Muscle layer of duodenum (tissue), 2 donors: Measurements from ENCODE around the gene GTPBP6.
"Not testable (repeated sequence)": the region's sequence is repeated elsewhere in the genome, so short reads cannot be mapped to it uniquely, and the experiment has no call there.

Source experiments
- H3K27ac ChIP-seq: one replicate; pipeline ENCODE4 v1.7.0; 2013; ENCODE audit warnings: mild to moderate bottlenecking, low read length
- H3K27me3 ChIP-seq: one replicate; pipeline ENCODE4 v1.7.0; 2013; ENCODE audit warnings: low read depth, mild to moderate bottlenecking, control low read depth, low read length
- H3K36me3 ChIP-seq, 2 donors: one replicate each; pipeline ENCODE4 v1.7.0; 2013; ENCODE audit warnings: low read length in 2 of 2, control low read depth in 1 of 2, mild to moderate bottlenecking in 1 of 2; ENCODE audit not compliant: insufficient read depth in 2 of 2, control insufficient read depth in 1 of 2
- H3K4me1 ChIP-seq, 2 donors: one replicate each; pipeline ENCODE4 v1.7.0; 2013; ENCODE audit warnings: low read length in 2 of 2, mild to moderate bottlenecking in 2 of 2, control low read depth in 1 of 2, moderate library complexity in 1 of 2; ENCODE audit not compliant: insufficient read depth in 2 of 2, control insufficient read depth in 1 of 2
- H3K4me3 ChIP-seq, 2 donors: one replicate each; pipeline ENCODE4 v1.7.0; 2013; ENCODE audit warnings: low read length in 2 of 2, low read depth in 1 of 2, mild to moderate bottlenecking in 1 of 2
- H3K9me3 ChIP-seq, 2 donors: one replicate each; pipeline ENCODE4 v1.7.0; 2013; ENCODE audit warnings: low read length in 2 of 2, control low read depth in 1 of 2, mild to moderate bottlenecking in 1 of 2; ENCODE audit not compliant: control insufficient read depth in 1 of 2
- donor health status: healthy.

Gene GTPBP6

GRCh38 chrX:332916-333610 is 14.5 kb upstream of the GTPBP6 start:
- no peak overlapping the region for H3K4me3 ChIP-seq
- H3K27ac ChIP-seq: no peak overlapping the region
- H3K4me1 ChIP-seq: peaks cover 0 to 12% of the 10 kb centered on the region in 2 donors
- peaks cover 0 to 33% of the 10 kb centered on the region in 2 donors for H3K36me3 ChIP-seq
- peaks cover 0 to 4% of the 10 kb centered on the region in 2 donors for H3K9me3 ChIP-seq
- H3K27me3 ChIP-seq: peaks cover 9% of the 10 kb centered on the region

DNA sequence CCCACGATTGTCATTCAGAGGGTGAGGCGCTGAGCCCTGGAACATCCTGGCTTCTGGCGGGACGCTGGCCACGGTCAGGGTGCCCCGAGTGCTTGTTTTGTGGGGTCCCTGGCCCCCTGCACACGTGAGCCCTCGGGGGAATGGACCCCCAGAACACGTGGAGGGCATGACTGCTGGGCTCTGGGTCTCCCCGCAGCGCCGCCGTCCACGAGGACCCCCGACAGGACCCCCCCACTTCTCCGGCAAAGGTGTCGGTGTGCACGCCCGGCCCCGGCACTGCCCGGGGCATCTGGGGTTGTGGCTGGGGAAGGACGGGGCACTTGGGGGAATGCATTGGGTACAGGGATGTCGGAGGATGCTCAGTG is 13.9 kb upstream of the GTPBP6 start:
- H3K27me3 ChIP-seq: peaks cover 9% of the 10 kb centered on the region
- no peak overlapping the region for H3K4me3 ChIP-seq
- peaks cover 0 to 4% of the 10 kb centered on the region in 2 donors for H3K9me3 ChIP-seq
- peaks cover 0 to 12% of the 10 kb centered on the region in 2 donors for H3K4me1 ChIP-seq
- no peak overlapping the region for H3K27ac ChIP-seq
- peaks cover 0 to 29% of the 10 kb centered on the region in 2 donors for H3K36me3 ChIP-seq

DNA sequence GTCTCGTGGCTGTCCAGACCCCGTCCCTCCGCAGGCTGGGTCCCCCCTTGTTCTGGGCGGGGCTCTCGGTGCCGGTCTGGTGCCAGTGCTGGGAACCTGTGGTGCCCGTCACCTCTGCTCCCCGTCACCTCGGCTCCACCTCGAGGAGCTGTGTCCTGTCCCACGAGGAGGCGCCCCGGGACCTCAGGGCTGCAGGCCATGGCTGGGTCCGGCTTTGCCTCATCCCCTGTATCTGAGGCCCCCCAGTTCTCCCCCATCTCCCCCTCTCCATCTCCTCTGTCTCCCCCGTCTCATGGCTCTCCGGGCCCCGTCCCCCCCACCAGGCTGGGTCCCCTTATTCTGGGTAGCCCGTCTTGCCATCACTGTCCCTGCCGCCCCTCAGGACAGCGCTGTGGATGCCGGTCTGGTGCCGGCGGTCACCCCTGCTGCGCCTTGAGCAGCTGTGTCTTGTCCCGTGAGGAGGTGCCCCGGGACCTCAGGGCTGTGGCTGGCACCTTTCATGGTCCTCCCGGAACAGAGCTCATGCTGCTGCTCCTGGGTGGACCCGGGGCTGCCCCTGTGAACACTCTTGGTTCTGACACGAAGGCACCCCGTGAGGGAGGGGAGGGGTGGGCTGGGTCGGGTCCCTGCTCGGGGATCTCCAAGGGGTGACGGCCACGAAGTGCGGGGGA is 13.4 kb upstream of the GTPBP6 start:
- Histone ChIP-seq H3K4me1 (peaks cover 0 to 12% of the 10 kb centered on the region in 2 donors), H3K27me3 (peaks cover 9% of the 10 kb centered on the region), H3K36me3 (peaks cover 0 to 25% of the 10 kb centered on the region in 2 donors), H3K4me3 (no peak overlapping the region), H3K9me3 (peaks cover 0 to 4% of the 10 kb centered on the region in 2 donors), H3K27ac (no peak overlapping the region)

GRCh38 chrX:331151-331824 is 12.7 kb upstream of the GTPBP6 start:
- H3K36me3 ChIP-seq: peaks cover 0 to 25% of the 10 kb centered on the region in 2 donors
- H3K4me3 ChIP-seq: peak overlapping the region in 1 of 2 donors; percentile 12
- H3K27ac ChIP-seq: no peak overlapping the region
- no peaks in the 10 kb centered on the region for H3K9me3 ChIP-seq
- peaks cover 9% of the 10 kb centered on the region for H3K27me3 ChIP-seq
- peaks cover 0 to 12% of the 10 kb centered on the region in 2 donors for H3K4me1 ChIP-seq

- Histone ChIP-seq H3K4me1 (peaks cover 0 to 12% of the 10 kb centered on the region in 2 donors), H3K36me3 (peaks cover 0 to 25% of the 10 kb centered on the region in 2 donors), H3K4me3 (peak overlapping the region in 1 of 2 donors; percentile 12), H3K9me3 (no peaks in the 10 kb centered on the region), H3K27ac (no peak overlapping the region), H3K27me3 (peaks cover 9% of the 10 kb centered on the region)
Measured at GRCh38 chrX:330726-331150, 12.1 kb upstream of the GTPBP6 start.

- H3K27me3 ChIP-seq, H3K4me3 ChIP-seq, H3K27ac ChIP-seq, H3K9me3 ChIP-seq: not testable (repeated sequence)
- peaks cover 0 to 20% of the 10 kb centered on the region in 2 donors for H3K36me3 ChIP-seq
- peaks cover 0 to 12% of the 10 kb centered on the region in 2 donors for H3K4me1 ChIP-seq
Measured at GRCh38 chrX:330141-330725, 11.6 kb upstream of the GTPBP6 start.

DNA sequence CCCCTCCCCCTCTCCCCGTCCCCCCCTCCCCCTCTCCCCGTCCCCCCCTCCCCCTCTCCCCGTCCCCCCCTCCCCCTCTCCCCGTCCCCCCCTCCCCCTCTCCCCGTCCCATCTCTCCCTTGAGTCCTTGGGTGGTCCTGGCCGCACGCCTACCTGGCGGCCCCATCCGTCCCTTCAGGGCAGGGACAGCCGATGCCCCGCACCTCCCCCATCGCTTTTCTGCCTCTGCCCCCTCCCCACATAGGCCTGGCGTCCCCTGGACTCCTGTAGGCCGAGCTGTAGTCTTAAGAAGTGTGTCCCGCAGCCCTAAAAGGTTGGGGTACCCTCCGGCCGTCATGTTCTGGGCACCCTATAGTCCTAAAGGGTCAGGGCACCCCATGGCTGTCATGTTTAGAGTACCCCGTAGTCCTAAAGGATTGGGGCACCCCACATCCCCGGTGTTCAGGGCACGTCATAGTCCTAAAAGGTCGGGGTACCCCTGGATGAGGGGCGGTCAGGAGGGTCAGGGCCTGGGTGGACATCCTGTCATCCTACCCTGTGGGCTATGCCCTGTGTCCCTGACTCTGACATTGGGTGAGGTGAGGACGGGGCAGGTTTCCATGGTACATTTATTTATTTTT is 10.8 kb upstream of the GTPBP6 start:
- peaks cover 0 to 13% of the 10 kb centered on the region in 2 donors for H3K36me3 ChIP-seq
- H3K27ac ChIP-seq: no peak overlapping the region
- peaks cover 9% of the 10 kb centered on the region for H3K27me3 ChIP-seq
- H3K9me3 ChIP-seq: no peaks in the 10 kb centered on the region
- peaks cover 0 to 12% of the 10 kb centered on the region in 2 donors for H3K4me1 ChIP-seq
- no peak overlapping the region for H3K4me3 ChIP-seq

GRCh38 chrX:327660-328126 is 9.1 kb upstream of the GTPBP6 start:
- Histone ChIP-seq H3K4me3 (no peak overlapping the region), H3K27me3 (peaks cover 9% of the 10 kb centered on the region), H3K27ac (no peak overlapping the region), H3K36me3 (no peaks in the 10 kb centered on the region), H3K9me3 (no peaks in the 10 kb centered on the region), H3K4me1 (peaks cover 0 to 17% of the 10 kb centered on the region in 2 donors)

DNA sequence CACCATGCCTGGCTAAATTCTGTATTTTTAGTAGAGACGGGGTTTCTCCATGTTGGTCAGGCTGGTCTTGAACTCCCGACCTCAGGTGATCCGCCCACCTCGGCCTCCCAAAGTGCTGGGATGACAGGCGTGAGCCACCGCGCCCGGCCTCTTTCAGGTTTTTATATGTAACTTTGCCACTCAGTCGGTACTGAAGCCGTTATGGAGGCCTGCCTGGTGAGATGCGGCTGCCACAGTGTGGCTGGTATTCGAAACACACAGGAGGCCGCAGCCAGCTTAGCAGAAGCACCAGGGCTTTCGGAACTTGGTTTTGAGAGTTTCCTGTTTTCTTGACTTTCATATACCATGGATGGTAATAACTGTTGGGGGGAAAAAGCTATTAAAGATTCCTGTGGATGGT is 6.1 kb upstream of the GTPBP6 start:
- not testable (repeated sequence) for H3K4me3 ChIP-seq, H3K27ac ChIP-seq, H3K36me3 ChIP-seq, H3K9me3 ChIP-seq, H3K27me3 ChIP-seq
- peaks cover 5 to 17% of the 10 kb centered on the region in 2 donors for H3K4me1 ChIP-seq

DNA sequence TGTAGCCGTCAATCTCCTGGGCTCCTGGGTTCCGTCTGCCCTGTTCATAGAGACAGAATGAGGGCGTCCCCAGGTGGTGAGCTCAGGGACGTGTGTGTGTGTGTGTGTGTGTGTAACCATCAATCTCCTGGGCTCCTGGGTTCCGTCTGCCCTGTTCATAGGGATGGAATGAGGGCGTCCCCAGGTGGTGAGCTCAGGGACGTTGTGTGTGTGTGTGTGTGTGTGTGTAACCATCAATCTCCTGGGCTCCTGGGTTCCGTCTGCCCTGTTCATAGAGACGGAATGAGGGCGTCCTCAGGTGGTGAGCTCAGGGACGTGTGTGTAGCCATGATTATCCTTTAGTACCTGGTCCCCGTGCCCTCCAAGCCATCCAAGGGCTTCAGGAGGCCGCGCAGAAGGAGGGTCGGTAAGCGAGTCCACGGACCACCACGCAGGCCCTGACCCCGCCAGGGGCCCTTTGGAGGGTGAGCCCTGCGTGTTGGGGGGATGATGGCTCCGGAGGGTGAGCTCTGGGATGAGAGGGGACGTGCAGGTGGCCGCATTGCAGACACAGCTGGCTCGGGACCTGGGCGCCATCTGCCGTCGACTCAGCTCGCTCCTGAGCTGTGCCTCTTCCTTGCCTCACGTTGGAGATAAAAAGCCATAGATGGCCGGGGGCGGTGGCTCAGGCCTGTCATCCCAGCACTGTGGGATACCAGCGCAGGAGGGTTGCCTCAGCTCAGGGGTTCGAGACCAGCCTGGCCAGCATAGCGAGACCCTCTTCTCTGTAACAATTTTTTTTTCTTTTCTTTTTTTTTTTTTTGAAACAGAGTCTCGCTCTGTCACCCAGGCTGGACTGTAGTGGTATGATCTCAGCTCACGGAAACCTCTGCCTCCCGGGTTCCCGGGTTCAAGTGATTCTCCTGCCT is 5.4 kb upstream of the GTPBP6 start:
- H3K36me3 ChIP-seq: no peaks in the 10 kb centered on the region
- no peaks in the 10 kb centered on the region for H3K9me3 ChIP-seq
- H3K27me3 ChIP-seq: no peaks in the 10 kb centered on the region
- peaks cover 5 to 17% of the 10 kb centered on the region in 2 donors for H3K4me1 ChIP-seq
- no peak overlapping the region for H3K27ac ChIP-seq
- no peak overlapping the region for H3K4me3 ChIP-seq
